Astrocyte (in vitro differentiated cells and primary cell): ENCODE data around the gene GALNT1. TPM values are rescaled to one million over a fixed set of nuclear protein-coding genes. Genes with fewer than 3 reads are reported as not detected.

ENCODE experiments used
- DNase-seq: peaks from one replicate; pipeline ENCODE4 v3.0.0-alpha.2; 2010; ENCODE audit warnings: low read depth
- FAIRE-seq: peaks from 2 replicates; lab custom pipeline; 2011; peaks lifted over from hg19 to GRCh38; lab: Jason Lieb, UNC
- H2AFZ ChIP-seq: 2 replicates; pipeline ENCODE4 v1.6.0; 2012; ENCODE audit warnings: low read depth, low read length, inconsistent platforms
- H3K27ac ChIP-seq: 2 replicates; pipeline ENCODE4 v1.5.1; 2011; ENCODE audit warnings: low read depth, low read length, inconsistent platforms
- H3K27me3 ChIP-seq: 2 replicates; pipeline ENCODE4 v1.6.0; 2011; ENCODE audit warnings: low read length, inconsistent platforms; ENCODE audit not compliant: insufficient read depth
- H3K36me3 ChIP-seq: 2 replicates; pipeline ENCODE4 v1.5.1; 2011; ENCODE audit warnings: low read length, inconsistent platforms; ENCODE audit not compliant: insufficient read depth
- H3K4me1 ChIP-seq: 2 replicates; pipeline ENCODE4 v1.5.1; 2011; ENCODE audit warnings: low read length, inconsistent platforms; ENCODE audit not compliant: insufficient read depth
- H3K4me2 ChIP-seq: 2 replicates; pipeline ENCODE4 v1.6.0; 2012; ENCODE audit warnings: low read length, inconsistent platforms
- H3K4me3 ChIP-seq: 2 replicates; pipeline ENCODE4 v1.5.1; 2011; ENCODE audit warnings: low read depth, mild to moderate bottlenecking, low read length, inconsistent platforms; ENCODE audit not compliant: insufficient read depth
- H3K79me2 ChIP-seq: 2 replicates; pipeline ENCODE4 v1.6.0; 2012; ENCODE audit warnings: mild to moderate bottlenecking, low read length, inconsistent platforms; ENCODE audit not compliant: insufficient read depth
- H3K9ac ChIP-seq: 2 replicates; pipeline ENCODE4 v1.6.0; 2012; ENCODE audit warnings: mild to moderate bottlenecking, low read length, inconsistent platforms
- H3K9me3 ChIP-seq: 2 replicates; pipeline ENCODE4 v1.5.1; 2012; ENCODE audit warnings: low read depth, mild to moderate bottlenecking, low read length, inconsistent platforms; ENCODE audit not compliant: insufficient read depth
- H4K20me1 ChIP-seq: 2 replicates; pipeline ENCODE4 v1.6.0; 2012; ENCODE audit warnings: low read length, inconsistent platforms; ENCODE audit not compliant: insufficient read depth
- H3K27ac Mint-ChIP-seq: one replicate; pipeline ENCODE4 v1.8.0; 2021; ENCODE audit warnings: mild to moderate bottlenecking, mixed read lengths; ENCODE audit not compliant: unreplicated experiment
- H3K27me3 Mint-ChIP-seq: one replicate; pipeline ENCODE4 v1.8.0; 2021; ENCODE audit warnings: low read depth, mixed read lengths; ENCODE audit not compliant: unreplicated experiment
- H3K36me3 Mint-ChIP-seq: one replicate; pipeline ENCODE4 v1.8.0; 2021; ENCODE audit warnings: low read depth, mixed read lengths; ENCODE audit not compliant: unreplicated experiment
- H3K4me1 Mint-ChIP-seq: one replicate; pipeline ENCODE4 v1.8.0; 2021; ENCODE audit warnings: low read depth, mixed read lengths; ENCODE audit not compliant: unreplicated experiment
- H3K4me3 Mint-ChIP-seq: one replicate; pipeline ENCODE4 v1.8.0; 2021; ENCODE audit warnings: mild to moderate bottlenecking, moderate library complexity, mixed read lengths; ENCODE audit not compliant: unreplicated experiment
- H3K9me3 Mint-ChIP-seq: one replicate; pipeline ENCODE4 v1.8.0; 2021; ENCODE audit warnings: mild to moderate bottlenecking, mixed read lengths; ENCODE audit not compliant: unreplicated experiment
- EZH2 ChIP-seq: IDR thresholded peaks from 2 replicates; pipeline ENCODE4 v1.6.1; 2012; ENCODE audit warnings: mild to moderate bottlenecking, low read length, inconsistent platforms; ENCODE audit not compliant: insufficient read depth
- total RNA-seq: library from RNA; stranded (reverse); gene quantifications from 2 replicates; pipeline ENCODE4 v1.2.1, GENCODE V29; 2021
- TF ChIP-seq, protein P1 (sequence below): IDR thresholded peaks from 2 replicates; pipeline ENCODE4 v1.5.1; 2011; ENCODE audit warnings: low read depth, mild to moderate bottlenecking, inconsistent platforms, low read length, moderate library complexity; ENCODE audit not compliant: insufficient read depth

Gene GALNT1
- total RNA-seq, 1 donor from 2014 or later = 127 TPM

DNA sequence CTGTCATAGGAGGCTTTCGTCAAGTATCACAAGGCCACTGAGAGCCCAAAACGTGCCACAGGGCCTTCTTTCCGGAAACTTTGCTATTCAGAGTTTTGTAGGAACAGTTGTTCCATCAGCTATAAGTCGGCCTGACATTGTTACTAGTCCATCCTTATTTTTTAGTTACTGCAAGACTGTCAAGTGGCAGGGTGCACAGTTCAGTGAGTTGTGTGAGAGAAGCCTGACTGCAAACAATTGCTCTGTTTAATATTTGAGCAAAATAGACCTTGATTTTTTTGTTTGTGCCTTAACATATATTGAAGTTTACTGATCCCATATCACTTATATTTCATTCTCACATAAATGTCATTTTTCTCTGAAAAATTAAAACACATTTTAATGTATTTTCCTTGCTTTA, 110.1 kb downstream of the GALNT1 start:
- Histone ChIP-seq H3K4me1 (no peaks in the 10 kb centered on the region), H3K27me3 (no peaks in the 10 kb centered on the region), H3K4me3 (no peak overlapping the region), H3K27ac (no peak overlapping the region), H3K9ac (no peak overlapping the region), H3K79me2 (no peaks in the 10 kb centered on the region), H2AFZ (no peak overlapping the region), H3K4me2 (no peak overlapping the region), H4K20me1 (peaks cover 4% of the 10 kb centered on the region), H3K36me3 (peaks cover 18% of the 10 kb centered on the region), H3K9me3 (no peaks in the 10 kb centered on the region)
- H3K27me3 Mint-ChIP-seq = no peaks in the 10 kb centered on the region
- peaks cover 3% of the 10 kb centered on the region for H3K4me1 Mint-ChIP-seq
- no peak for DNase-seq
- H3K27ac Mint-ChIP-seq = no peak overlapping the region
- peaks cover 1% of the 10 kb centered on the region for H3K36me3 Mint-ChIP-seq
- TF ChIP-seq EZH2 = no peak
- TF ChIP-seq, protein P1, sequence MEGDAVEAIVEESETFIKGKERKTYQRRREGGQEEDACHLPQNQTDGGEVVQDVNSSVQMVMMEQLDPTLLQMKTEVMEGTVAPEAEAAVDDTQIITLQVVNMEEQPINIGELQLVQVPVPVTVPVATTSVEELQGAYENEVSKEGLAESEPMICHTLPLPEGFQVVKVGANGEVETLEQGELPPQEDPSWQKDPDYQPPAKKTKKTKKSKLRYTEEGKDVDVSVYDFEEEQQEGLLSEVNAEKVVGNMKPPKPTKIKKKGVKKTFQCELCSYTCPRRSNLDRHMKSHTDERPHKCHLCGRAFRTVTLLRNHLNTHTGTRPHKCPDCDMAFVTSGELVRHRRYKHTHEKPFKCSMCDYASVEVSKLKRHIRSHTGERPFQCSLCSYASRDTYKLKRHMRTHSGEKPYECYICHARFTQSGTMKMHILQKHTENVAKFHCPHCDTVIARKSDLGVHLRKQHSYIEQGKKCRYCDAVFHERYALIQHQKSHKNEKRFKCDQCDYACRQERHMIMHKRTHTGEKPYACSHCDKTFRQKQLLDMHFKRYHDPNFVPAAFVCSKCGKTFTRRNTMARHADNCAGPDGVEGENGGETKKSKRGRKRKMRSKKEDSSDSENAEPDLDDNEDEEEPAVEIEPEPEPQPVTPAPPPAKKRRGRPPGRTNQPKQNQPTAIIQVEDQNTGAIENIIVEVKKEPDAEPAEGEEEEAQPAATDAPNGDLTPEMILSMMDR = no peak
- no peaks in the 10 kb centered on the region for H3K9me3 Mint-ChIP-seq
- FAIRE-seq = no peak
- no peak overlapping the region for H3K4me3 Mint-ChIP-seq

- H3K27ac ChIP-seq = no peak overlapping the region
- no peaks in the 10 kb centered on the region for H3K9me3 ChIP-seq
- H3K4me2 ChIP-seq = no peak overlapping the region
- Mint-ChIP-seq H3K27ac (no peak overlapping the region), H3K36me3 (peaks cover 3% of the 10 kb centered on the region), H3K9me3 (no peaks in the 10 kb centered on the region), H3K27me3 (no peaks in the 10 kb centered on the region), H3K4me3 (no peak overlapping the region), H3K4me1 (peaks cover 3% of the 10 kb centered on the region)
- H3K79me2 ChIP-seq = no peaks in the 10 kb centered on the region
- peaks cover 4% of the 10 kb centered on the region for H4K20me1 ChIP-seq
- no peak overlapping the region for H3K4me3 ChIP-seq
- FAIRE-seq = no peak
- H2AFZ ChIP-seq = no peak overlapping the region
- no peak for TF ChIP-seq EZH2
- TF ChIP-seq, protein P1 = no peak
- H3K27me3 ChIP-seq = no peaks in the 10 kb centered on the region
- H3K4me1 ChIP-seq = no peaks in the 10 kb centered on the region
- no peak for DNase-seq
- peaks cover 18% of the 10 kb centered on the region for H3K36me3 ChIP-seq
- no peak overlapping the region for H3K9ac ChIP-seq
Measured at GRCh38 chr18:35692866-35693265, 111.3 kb downstream of the GALNT1 start.

DNA sequence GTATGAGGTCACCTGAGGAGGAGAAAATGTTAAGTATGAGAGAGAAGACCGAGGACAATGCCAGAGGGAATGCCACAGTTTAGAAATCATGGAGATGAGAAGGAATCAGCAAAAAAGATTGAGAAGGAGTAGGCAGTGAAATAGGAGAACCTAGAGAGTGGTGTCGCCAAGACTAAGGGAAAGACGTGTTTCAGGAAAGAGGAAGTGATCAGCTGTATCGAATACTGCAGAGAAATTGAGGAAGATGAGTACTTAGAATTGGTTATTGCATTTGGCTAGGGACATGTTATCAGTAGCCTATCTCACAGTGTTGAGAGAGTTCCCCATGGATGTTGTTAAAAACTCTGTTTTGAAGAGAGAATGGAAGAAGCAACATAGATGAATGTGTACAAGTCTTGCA, 112.3 kb downstream of the GALNT1 start:
- Histone ChIP-seq H3K27me3 (no peaks in the 10 kb centered on the region), H4K20me1 (peaks cover under 1% of the 10 kb centered on the region), H3K36me3 (peaks cover 14% of the 10 kb centered on the region), H3K79me2 (no peaks in the 10 kb centered on the region), H3K4me2 (no peak overlapping the region), H2AFZ (no peak overlapping the region), H3K4me3 (no peak overlapping the region), H3K27ac (no peak overlapping the region), H3K9ac (no peak overlapping the region), H3K4me1 (no peaks in the 10 kb centered on the region), H3K9me3 (no peaks in the 10 kb centered on the region)
- H3K9me3 Mint-ChIP-seq = no peaks in the 10 kb centered on the region
- H3K4me1 Mint-ChIP-seq = peaks cover under 1% of the 10 kb centered on the region
- TF ChIP-seq, protein P1 = no peak
- TF ChIP-seq EZH2 = no peak
- no peaks in the 10 kb centered on the region for H3K27me3 Mint-ChIP-seq
- H3K27ac Mint-ChIP-seq = no peak overlapping the region
- no peak for FAIRE-seq
- peaks cover 3% of the 10 kb centered on the region for H3K36me3 Mint-ChIP-seq
- no peak for DNase-seq
- no peak overlapping the region for H3K4me3 Mint-ChIP-seq
